HG02759 (cell line): ENCODE data around the gene GPC6.
"Not testable (repeated sequence)": the region's sequence is repeated elsewhere in the genome, so short reads cannot be mapped to it uniquely, and the experiment has no call there.

Source experiments
- ATAC-seq: cut with Tn5 transposase; IDR thresholded peaks from one replicate; pipeline ENCODE4 v1.9.1; 2021; ENCODE audit warnings: mild to moderate bottlenecking, moderate library complexity; ENCODE audit not compliant: unreplicated experiment

GPC6 gene

GRCh38 chr13:93422980-93423543 lies 196.5 kb downstream of the GPC6 start:
- ATAC-seq, result no peak

GRCh38 chr13:93425411-93425810 lies 198.8 kb downstream of the GPC6 start:
- no peak for ATAC-seq

- no peak for ATAC-seq
These were observed 203.8 kb downstream of the GPC6 start for GRCh38 chr13:93430381-93430780.

GRCh38 chr13:93435651-93436050 lies 209.0 kb downstream of the GPC6 start:
- ATAC-seq, result no peak

GRCh38 chr13:93437081-93437480 lies 210.5 kb downstream of the GPC6 start:
- no peak for ATAC-seq

- ATAC-seq, result no peak
These were observed 219.6 kb downstream of the GPC6 start for GRCh38 chr13:93446238-93446637.

GRCh38 chr13:93450191-93450621 lies 223.6 kb downstream of the GPC6 start:
- no peak for ATAC-seq

GRCh38 chr13:93450761-93451160 lies 224.2 kb downstream of the GPC6 start:
- no peak for ATAC-seq

GRCh38 chr13:93454676-93455235 lies 228.1 kb downstream of the GPC6 start:
- not testable (repeated sequence) for ATAC-seq

- ATAC-seq, result no peak
These were observed 229.3 kb downstream of the GPC6 start for GRCh38 chr13:93455861-93456260.

GRCh38 chr13:93460005-93460404 lies 233.4 kb downstream of the GPC6 start:
- ATAC-seq, result no peak

- ATAC-seq, result no peak
These were observed 235.5 kb downstream of the GPC6 start for GRCh38 chr13:93462151-93462550.

- no peak for ATAC-seq
These were observed 240.0 kb downstream of the GPC6 start for GRCh38 chr13:93466502-93467036.

GRCh38 chr13:93467175-93467574 lies 240.6 kb downstream of the GPC6 start:
- no peak for ATAC-seq

GRCh38 chr13:93468433-93468832 lies 241.8 kb downstream of the GPC6 start:
- ATAC-seq, result no peak

GRCh38 chr13:93472296-93472695 lies 245.7 kb downstream of the GPC6 start:
- ATAC-seq, result no peak

GRCh38 chr13:93472814-93473296 lies 246.2 kb downstream of the GPC6 start:
- no peak for ATAC-seq

GRCh38 chr13:93473441-93474270 lies 247.0 kb downstream of the GPC6 start:
- ATAC-seq, result no peak

- ATAC-seq, result no peak
These were observed 249.6 kb downstream of the GPC6 start for GRCh38 chr13:93476175-93476574.

- no peak for ATAC-seq
These were observed 250.6 kb downstream of the GPC6 start for GRCh38 chr13:93477238-93477637.

- ATAC-seq, result no peak
These were observed 254.0 kb downstream of the GPC6 start for GRCh38 chr13:93480553-93481106.
